ENCODE results near the gene GRID2.

- TF ChIP-seq EZH2phosphoT487 (IDR thresholded peaks at IDR 0.05; ENCODE audit: borderline replicate concordance, low read length), result no peak
- no peak for TF ChIP-seq CTCF (conservative IDR thresholded peaks at IDR 0.05; ENCODE audit: low read depth, low read length)
Measured at GRCh38 chr4:93670434-93670833, 1366.7 kb downstream of the GRID2 start.
